ENCODE results near the gene ARHGEF17.

The ARHGEF17 gene

GRCh38 chr11:73361953-73362776 is 54.1 kb downstream of the ARHGEF17 start:
- DNase-seq: no peak

DNA sequence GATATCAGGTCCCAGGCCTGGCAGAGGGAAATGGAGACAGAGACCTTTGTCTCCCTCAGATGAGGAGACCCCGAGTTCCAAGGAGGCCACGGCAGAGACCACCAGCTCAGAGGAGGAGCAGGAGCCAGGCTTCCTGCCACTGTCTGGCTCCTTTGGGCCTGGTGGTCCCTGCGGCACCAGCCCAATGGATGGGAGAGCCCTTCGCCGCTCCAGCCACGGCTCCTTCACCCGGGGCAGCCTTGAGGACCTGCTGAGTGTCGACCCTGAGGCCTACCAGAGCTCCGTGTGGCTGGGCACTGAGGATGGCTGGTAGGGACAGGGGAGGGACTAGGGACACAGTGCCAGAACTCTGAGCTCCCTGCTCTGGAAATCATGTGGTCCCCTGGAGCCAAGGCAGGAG is 55.1 kb downstream of the ARHGEF17 start:
- no peak for DNase-seq

DNA sequence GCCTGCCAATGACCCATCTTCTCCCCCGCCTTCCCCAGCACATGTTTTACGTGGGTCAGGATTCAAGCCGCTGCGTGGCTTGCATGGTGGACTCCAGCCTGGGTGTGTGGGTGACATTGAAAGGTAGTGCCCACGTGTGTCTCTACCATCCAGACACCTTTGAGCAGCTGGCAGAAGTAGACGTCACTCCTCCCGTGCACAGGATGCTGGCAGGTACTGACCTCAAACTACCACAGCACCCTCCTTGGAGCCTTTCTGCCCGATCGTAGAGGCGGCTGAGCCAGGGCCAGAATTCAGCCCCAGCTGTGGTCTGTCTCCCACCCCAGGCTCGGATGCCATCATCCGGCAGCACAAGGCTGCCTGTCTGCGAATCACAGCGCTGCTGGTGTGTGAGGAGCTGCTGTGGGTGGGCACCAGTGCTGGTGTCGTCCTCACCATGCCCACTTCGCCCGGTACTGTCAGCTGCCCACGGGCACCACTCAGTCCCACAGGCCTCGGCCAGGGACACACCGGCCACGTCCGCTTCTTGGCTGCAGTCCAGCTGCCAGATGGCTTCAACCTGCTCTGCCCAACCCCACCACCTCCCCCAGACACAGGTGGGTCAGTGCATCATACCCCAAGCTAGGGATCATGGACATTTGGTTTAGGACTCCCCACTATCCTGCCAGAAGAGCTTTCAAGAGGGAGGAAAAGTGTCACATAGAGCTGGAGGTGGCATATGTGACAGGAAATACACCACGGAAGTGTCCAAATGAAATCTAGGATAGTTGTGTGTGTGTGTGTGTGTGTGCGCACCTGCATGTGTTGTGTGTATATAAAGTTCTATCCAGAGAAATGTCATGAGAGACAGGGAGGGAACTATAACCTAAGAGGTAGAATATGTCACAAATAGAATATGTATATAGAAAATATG is 57.5 kb downstream of the ARHGEF17 start:
- no peak for DNase-seq

DNA sequence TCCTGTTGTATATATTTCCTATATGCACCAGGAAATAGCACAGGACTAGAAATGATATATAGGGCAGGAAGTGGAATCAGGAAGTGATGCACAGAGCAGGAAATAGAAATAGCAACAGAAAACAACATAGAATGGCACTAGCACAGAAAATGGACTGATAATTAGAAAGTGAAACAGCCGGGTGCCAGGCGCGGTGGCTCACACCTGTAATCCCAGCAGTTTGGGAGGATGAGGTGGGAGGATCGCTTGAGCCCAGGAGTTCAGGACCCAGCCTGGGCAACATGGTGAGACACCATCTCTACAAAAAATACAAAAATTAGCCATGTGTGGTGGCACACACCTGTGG is 58.2 kb downstream of the ARHGEF17 start:
- DNase-seq: peak; percentile 20

DNA sequence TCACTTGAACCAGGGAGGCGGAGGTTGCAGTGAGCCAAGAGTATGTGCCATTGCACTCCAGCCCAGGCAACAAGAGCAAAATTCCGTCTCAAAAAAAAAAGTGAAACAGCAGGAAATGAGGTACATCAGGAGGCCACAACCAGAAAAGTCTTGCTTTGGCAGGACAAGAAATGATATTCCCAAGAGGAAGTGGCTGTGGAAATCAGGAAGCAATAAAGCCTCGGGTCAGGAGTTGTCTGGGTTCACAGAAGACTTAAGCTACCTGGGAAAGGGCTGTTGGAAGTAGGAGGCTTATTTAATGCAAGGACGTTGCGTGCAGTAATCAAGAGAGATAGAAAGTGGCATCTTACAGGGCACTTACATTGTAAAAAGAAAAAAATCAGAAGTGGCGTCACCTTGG is 58.9 kb downstream of the ARHGEF17 start:
- no peak for DNase-seq

- no peak for DNase-seq
These were observed 59.5 kb downstream of the ARHGEF17 start for GRCh38 chr11:73367482-73368024.

- no peak for DNase-seq
These were observed 64.4 kb downstream of the ARHGEF17 start for GRCh38 chr11:73372375-73372993.

- no peak for DNase-seq
These were observed 66.1 kb downstream of the ARHGEF17 start for GRCh38 chr11:73374151-73374550.

DNA sequence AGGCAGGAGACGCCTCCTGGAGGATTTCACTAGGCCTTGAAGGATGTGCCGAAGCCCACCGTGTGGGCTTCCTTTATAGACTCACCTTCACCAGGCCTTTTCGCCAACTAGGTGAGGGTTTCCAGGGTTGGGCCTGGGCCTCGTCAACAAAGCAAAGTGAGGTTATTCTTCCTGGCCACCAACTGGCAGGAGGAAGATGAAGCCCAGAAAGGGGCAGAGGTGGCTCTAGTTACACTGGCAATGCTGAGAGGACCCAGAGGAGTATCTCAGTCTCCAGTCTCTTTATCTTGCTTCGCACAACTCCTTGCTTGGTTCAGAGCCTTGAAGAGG is 67.7 kb downstream of the ARHGEF17 start:
- no peak for DNase-seq

GRCh38 chr11:73376160-73376802 is 68.2 kb downstream of the ARHGEF17 start, which contains the start of gene RELT:
RELT (plus strand) TSS chr11:73376399; CDS start chr11:73389137, 12,738 bp downstream.
- peak; percentile 93 for DNase-seq

- DNase-seq: peak; percentile 34
These were observed 68.9 kb downstream of the ARHGEF17 start for GRCh38 chr11:73376803-73377629.

DNA sequence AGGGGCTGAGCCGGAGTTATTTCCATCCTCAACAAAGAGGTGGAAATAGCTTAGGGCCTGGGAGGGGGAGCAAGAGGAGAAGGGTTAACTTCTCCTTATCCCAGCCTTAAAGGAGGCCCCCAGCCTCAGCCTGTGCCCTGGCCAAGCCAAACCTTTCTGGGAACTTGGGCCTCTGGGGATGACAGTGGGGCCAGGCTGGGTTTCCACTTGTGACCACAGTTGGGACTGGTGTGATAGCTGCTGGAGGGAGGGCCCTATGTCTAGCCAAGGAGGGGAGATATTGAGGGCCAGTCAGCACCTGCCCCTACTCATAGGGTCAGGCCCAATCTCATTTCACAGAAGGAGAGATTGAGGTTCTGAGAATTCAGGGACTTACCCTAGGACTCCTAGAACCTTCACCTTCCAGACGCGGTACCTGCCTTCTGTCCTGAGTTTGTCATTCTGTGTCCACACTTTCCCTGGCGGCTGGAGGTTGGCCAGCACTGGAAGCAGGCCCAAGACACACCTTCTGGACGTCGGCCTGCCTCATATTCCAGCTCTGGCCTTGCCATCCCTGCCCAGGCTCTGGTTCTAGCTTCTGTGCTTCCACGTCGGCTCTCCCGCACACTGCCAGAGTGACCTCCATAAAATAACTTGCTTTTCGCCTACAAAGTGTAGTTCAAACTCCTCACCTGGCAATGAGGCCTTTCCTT is 71.3 kb downstream of the ARHGEF17 start:
- no peak for DNase-seq

- no peak for DNase-seq
These were observed 72.3 kb downstream of the ARHGEF17 start for GRCh38 chr11:73380331-73380730.

DNA sequence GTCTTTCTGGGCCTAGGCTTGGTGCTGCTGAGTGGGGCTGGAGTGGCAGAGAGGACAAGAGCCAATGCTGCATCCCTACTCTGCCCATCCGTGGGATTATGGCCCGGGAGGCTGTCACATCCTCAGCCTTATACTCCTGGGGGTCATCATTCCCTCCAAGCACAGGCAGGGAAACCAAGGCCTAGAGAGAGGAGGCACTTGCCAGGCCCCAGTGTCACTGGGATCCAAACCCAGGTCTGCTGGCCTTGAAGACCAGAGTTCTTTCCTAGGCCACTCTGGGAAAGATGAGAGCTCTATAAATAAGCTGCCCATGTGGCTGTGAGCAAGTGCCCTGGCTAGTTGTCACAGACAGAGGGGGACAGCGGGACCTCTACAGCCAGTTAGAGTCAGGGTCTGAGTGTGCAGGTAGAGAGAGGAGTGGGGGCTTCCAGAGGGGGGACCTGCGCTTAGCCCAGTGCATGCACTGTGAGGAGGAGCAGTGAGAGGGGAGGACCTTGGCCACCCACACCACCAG is 72.9 kb downstream of the ARHGEF17 start:
- no peak for DNase-seq

GRCh38 chr11:73381589-73381988 is 73.5 kb downstream of the ARHGEF17 start:
- no peak for DNase-seq

GRCh38 chr11:73382183-73382582 is 74.1 kb downstream of the ARHGEF17 start:
- no peak for DNase-seq

GRCh38 chr11:73382747-73383146 is 74.7 kb downstream of the ARHGEF17 start:
- no peak for DNase-seq

GRCh38 chr11:73383249-73384124 is 75.4 kb downstream of the ARHGEF17 start:
- no peak for DNase-seq

DNA sequence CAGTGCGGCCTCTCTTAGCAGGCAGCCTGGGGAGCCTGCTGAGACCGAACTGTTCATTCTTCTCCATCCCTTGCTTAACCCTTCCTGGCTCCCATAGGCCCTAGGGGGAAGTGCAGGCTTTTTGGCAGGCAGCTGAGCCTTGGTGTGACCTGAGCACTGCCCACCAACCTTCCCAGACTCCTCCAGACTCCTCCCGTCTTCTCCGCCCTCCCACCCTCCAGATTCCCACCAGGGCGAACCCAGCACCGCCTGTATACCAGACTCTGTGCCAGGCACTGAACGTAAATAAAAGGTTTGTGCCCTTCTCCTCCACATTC is 76.0 kb downstream of the ARHGEF17 start:
- DNase-seq: no peak

DNA sequence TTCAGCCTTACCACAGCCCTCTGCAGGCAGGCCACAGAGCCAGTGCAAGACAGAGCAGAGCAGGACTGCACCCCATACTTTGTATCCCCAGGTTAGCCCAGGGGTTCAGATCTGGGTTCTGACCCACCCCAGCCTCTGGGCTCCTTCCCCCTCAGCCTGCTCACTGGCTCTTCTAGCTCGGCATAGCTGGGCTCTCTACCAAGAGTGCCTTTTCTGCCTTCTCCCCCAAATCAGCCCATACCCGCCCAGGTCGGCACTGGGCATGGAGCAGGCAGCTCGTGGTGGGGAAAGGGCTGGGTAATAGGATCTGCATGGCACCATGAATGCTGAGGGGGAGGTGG is 76.4 kb downstream of the ARHGEF17 start:
- DNase-seq: no peak

Measured in activated gamma-delta T cell treated with Interleukin-2 at 50 U/mL for 16 hours (primary cell).